ENCODE results near the gene ABCC5. TPM values are rescaled to one million over a fixed set of nuclear protein-coding genes. Genes with fewer than 3 reads are reported as not detected.

Gene ABCC5
- total RNA-seq, 1 experiment from 2014 or later, result 9.6 TPM

DNA sequence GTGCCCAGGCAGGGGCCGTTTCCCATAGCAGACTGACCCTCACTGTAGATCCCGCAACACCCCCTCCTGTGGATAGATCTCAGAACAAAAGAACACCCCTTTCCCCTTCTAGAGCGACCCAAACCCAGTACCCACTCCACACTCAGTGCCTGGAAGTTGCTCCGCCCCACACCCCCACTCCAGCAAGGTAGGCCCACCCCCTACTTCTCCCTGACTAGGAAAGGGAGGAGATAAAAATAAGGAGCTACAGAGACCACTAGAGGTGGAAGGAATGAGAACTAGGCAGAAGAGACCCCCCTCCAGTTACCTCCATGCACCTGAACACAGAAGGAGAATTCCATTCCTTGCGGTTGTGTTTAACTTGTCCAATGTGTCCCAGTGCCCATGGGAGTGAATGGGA lies 102.8 kb downstream of the ABCC5 start:
- Histone ChIP-seq H3K4me3 (no peak overlapping the region), H3K27me3 (replicated peaks) (no peaks in the 10 kb centered on the region), H3K36me3 (peaks cover 3% of the 10 kb centered on the region; the same call in 1 of the 2 replicates), H3K4me1 (replicated peaks) (no peaks in the 10 kb centered on the region), H3K27ac (no peak overlapping the region), H3K9me3 (replicated peaks) (no peaks in the 10 kb centered on the region)
- no peak for DNase-seq (ENCODE audit: low read depth in 1 of 2, low spot score in 2 of 2)

DNA sequence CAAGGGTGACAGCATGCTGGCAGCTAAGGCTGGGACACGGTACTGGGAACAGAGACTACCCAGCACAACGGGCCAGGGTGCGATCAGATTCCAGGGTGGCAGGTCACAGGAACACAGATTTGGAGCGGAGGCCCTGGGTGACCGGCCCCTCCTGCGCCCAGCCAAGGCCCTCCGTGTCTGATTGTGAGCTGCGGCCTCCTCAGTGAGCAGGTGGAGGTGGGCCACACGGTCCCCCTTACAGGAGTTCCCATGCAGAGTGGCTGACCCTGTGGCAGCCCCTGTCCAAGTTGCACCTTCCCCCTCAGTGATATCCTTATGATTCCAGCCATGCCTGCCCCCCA lies 104.1 kb downstream of the ABCC5 start:
- H3K27ac ChIP-seq, result no peak overlapping the region

DNA sequence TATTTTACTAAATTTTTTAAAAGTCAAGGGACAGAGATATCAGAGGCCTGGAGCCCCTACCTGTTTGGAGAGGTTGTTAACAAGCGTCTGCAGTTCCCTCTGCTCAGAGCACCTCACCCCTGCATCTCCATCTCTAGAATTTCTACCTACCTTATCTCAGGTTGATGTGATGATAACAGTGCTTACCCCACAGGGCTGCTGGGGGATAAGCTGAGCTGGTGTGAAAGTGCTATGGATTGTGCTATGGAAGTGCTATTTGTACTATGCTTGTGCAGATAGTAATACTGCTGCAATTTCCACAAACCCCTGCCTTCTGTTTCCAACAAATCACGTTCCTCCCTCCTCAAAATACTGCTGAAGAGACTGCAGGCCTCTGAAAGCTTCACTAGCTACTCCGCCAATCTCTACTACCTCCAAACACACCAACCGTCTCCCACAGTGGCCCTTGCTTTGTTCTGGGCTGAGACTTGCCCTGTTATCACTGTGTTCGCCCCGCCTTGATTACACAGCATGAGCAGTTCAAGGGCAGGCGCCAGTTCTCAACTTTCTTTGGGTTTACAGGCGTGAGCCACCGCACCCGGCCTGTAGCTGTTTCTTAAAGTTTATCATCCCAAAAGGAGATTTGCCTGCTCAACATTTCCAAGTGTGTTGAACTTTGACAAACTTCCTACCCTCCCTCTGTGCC lies 104.6 kb downstream of the ABCC5 start:
- no peak overlapping the region for H3K27ac ChIP-seq
- no peak overlapping the region for H3K4me3 ChIP-seq
- no peaks in the 10 kb centered on the region for H3K4me1 ChIP-seq (replicated peaks)
- H3K36me3 ChIP-seq, result no peaks in the 10 kb centered on the region
- no peaks in the 10 kb centered on the region for H3K9me3 ChIP-seq (replicated peaks)
- no peak for DNase-seq (ENCODE audit: low read depth in 1 of 2, low spot score in 2 of 2)
- no peaks in the 10 kb centered on the region for H3K27me3 ChIP-seq (replicated peaks)

More for the DNA sequence above, 104.1 kb downstream of the ABCC5 start:
- no peaks in the 10 kb centered on the region for H3K4me1 ChIP-seq (replicated peaks)
- H3K27me3 ChIP-seq (replicated peaks), result no peaks in the 10 kb centered on the region
- H3K36me3 ChIP-seq, result no peaks in the 10 kb centered on the region
- H3K9me3 ChIP-seq (replicated peaks), result no peaks in the 10 kb centered on the region
- no peak overlapping the region for H3K4me3 ChIP-seq
- DNase-seq (ENCODE audit: low read depth in 1 of 2, low spot score in 2 of 2), result no peak

DNA sequence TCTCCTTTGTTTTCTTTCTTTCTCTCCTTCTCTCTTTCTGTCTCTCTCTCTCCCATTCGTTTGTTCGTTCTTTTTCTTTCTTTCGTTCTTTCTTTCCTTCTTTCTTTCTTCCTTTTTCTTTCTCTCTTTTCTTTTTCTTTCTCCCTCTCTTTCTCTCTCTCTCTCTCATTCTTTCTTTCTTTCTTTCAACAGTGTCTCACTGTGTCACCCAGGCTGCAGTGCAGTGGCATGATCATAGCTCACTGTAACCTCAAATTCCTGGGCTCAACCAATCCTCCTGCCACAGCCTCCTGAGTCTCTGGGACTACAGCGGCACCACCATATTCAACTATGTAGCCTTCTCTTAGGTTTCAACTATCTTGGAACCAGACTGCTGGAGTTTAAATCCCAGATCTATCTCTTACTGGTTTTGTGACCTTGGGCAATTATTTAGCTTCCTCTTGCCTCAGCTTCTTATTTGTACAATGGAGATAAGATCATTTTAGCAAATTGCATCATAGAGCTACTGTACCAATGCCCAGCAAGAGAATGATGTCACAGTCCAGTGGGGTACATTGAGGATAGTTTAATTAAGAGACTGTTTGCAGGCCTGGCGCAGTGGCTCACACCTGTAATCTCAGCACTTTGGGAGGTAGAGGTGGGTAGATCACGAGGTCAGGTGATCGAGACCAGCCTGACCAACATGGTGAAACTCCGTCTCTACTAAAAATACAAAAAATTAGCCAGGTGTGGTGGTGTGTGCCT lies 105.7 kb downstream of the ABCC5 start:
- Histone ChIP-seq H3K4me3 (no peak overlapping the region), H3K36me3 (no peaks in the 10 kb centered on the region), H3K27me3 (replicated peaks) (no peaks in the 10 kb centered on the region), H3K9me3 (replicated peaks) (no peaks in the 10 kb centered on the region), H3K4me1 (replicated peaks) (no peaks in the 10 kb centered on the region), H3K27ac (no peak overlapping the region)
- no peak for DNase-seq (ENCODE audit: low read depth in 1 of 2, low spot score in 2 of 2)

DNA sequence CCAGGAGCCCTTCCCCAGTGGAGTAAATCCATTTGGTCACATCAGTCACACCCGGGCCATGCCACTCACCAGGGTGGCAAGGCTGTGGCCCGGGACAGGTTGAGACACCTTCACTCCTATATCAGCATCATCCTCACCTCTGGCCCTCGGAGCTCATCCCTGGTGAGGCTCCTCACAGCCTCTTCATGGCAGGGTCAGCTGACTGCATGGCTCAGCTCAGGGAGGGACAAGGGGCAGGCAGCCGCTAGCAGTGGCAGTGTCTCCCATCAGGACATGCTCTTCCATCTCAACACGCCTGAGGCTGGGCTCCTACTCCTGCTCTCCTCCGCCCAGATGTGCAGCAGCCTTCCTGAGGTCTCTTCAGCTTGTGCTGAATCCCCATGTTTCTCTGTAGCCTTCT lies 106.6 kb downstream of the ABCC5 start:
- Histone ChIP-seq H3K4me3 (no peak overlapping the region), H3K27me3 (replicated peaks) (no peaks in the 10 kb centered on the region), H3K27ac (no peak overlapping the region), H3K4me1 (replicated peaks) (no peaks in the 10 kb centered on the region), H3K9me3 (replicated peaks) (no peaks in the 10 kb centered on the region), H3K36me3 (no peaks in the 10 kb centered on the region)
- DNase-seq (ENCODE audit: low read depth in 1 of 2, low spot score in 2 of 2), result no peak

DNA sequence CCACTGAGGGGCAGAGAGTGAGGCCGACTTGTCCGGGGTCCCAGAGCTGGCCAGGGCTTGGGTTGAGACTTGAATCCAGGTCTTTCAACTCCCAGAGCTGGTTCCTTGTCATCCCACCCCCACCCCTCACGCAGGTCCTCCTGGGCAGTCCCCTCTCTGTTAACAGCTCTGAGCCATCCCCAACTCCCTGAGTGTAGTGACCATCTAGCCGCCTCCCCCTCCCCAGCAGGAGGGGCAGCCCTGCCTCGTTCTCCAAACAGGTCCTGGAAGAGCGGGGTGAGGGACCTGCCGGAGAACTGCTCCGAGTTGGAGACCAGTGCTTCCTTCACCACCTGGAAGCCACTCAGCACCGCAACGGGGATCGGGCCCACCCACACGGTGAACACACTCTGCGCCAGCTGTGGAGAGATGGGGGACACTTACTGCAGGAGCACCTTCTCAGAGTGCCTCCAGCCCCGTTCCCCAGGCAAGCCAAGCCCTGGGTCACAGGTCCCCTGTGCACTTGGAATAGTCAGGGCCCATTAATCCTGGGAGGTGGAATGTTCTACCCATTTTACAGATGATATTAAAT lies 108.6 kb downstream of the ABCC5 start:
- Histone ChIP-seq H3K36me3 (no peaks in the 10 kb centered on the region), H3K27me3 (replicated peaks) (no peaks in the 10 kb centered on the region), H3K27ac (no peak overlapping the region), H3K9me3 (replicated peaks) (no peaks in the 10 kb centered on the region), H3K4me3 (no peak overlapping the region), H3K4me1 (replicated peaks) (no peaks in the 10 kb centered on the region)
- no peak for DNase-seq (ENCODE audit: low read depth in 1 of 2, low spot score in 2 of 2)

DNA sequence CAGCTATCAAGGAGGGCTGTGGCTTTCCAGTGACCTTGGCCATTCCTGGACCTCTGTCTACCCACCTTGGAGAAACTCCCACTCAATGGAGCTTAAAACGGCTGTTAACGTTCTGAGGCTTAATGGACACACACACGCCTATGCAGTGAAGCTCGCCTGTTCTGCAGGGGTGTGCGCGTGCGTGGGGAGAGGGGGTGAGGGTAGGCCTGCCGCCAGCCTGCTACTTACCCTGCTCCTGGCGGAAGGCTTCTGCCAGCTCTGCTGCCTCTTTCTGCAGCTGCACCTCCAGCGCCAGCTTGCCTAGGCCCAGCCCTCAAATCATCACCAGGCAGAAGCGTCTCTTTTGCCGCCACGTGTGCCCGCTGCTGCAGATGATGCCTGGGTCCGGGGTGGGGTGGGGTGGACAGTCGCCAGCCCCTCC lies 109.8 kb downstream of the ABCC5 start:
- H3K27ac ChIP-seq, result no peak overlapping the region
- no peak for DNase-seq (ENCODE audit: low read depth in 1 of 2, low spot score in 2 of 2)

DNA sequence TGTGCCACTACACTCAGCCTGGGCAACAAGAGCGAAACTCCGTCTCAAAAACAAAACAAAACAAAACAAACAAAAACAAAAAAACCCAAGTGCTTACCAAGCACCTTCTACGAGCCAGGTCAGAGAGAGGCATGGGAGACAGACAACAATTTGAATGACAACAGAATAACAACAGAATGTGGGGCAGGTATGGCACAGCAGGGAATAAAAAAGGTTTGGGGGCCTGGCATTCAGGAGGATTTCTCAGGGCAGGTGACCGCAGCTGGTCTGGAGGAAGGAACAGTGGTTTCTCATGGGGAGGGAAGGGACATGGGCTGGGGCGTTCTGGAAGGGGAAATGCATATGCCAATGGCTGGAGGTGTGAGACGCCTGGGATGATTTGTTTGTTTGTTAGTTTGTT lies 110.5 kb downstream of the ABCC5 start:
- Histone ChIP-seq H3K9me3 (replicated peaks) (no peaks in the 10 kb centered on the region), H3K27me3 (replicated peaks) (peaks cover 6% of the 10 kb centered on the region), H3K36me3 (no peaks in the 10 kb centered on the region), H3K27ac (no peak overlapping the region), H3K4me1 (replicated peaks) (no peaks in the 10 kb centered on the region), H3K4me3 (no peak overlapping the region)
- no peak for DNase-seq (ENCODE audit: low read depth in 1 of 2, low spot score in 2 of 2)

More for the DNA sequence above, 109.8 kb downstream of the ABCC5 start:
- Histone ChIP-seq H3K36me3 (no peaks in the 10 kb centered on the region), H3K27me3 (replicated peaks) (no peaks in the 10 kb centered on the region), H3K4me1 (replicated peaks) (no peaks in the 10 kb centered on the region), H3K9me3 (replicated peaks) (no peaks in the 10 kb centered on the region), H3K4me3 (no peak overlapping the region)

DNA sequence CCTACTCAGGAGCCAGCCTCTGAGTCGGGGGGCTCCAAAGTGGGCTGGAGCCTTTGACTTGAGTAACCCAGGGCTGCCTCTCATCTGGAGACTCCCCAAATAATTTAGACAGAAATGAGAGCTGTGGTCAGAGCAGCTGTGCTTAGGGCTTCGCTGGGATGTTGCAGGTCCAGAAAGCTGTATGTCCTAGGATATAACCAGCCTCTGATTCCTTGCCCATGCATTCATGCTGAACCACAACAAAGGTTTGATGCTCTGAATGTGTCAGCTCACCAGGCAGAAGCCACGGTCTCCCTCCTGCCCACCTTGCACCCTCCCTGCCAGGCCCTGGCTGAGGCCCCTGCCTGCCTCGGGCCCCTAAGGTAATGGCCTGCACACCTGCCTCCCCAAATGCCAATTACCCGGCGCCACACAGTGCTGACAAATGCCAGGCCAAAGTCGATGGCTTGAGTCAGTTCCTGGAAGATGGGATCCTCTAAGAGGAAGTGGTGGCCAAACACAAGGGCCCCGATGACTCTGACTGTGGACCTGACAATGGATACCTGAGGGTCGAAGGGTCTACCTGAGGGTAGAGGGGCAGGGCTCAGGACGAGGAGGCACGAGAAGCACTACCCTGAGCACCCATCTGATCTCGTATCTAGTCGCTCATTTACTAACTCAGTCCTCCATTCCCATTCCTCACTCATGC lies 111.3 kb downstream of the ABCC5 start:
- H3K9me3 ChIP-seq (replicated peaks), result no peaks in the 10 kb centered on the region
- no peak for DNase-seq (ENCODE audit: low read depth in 1 of 2, low spot score in 2 of 2)
- H3K27me3 ChIP-seq (replicated peaks), result peaks cover 6% of the 10 kb centered on the region
- no peak overlapping the region for H3K27ac ChIP-seq
- no peaks in the 10 kb centered on the region for H3K36me3 ChIP-seq
- no peak overlapping the region for H3K4me3 ChIP-seq
- no peaks in the 10 kb centered on the region for H3K4me1 ChIP-seq (replicated peaks)

DNA sequence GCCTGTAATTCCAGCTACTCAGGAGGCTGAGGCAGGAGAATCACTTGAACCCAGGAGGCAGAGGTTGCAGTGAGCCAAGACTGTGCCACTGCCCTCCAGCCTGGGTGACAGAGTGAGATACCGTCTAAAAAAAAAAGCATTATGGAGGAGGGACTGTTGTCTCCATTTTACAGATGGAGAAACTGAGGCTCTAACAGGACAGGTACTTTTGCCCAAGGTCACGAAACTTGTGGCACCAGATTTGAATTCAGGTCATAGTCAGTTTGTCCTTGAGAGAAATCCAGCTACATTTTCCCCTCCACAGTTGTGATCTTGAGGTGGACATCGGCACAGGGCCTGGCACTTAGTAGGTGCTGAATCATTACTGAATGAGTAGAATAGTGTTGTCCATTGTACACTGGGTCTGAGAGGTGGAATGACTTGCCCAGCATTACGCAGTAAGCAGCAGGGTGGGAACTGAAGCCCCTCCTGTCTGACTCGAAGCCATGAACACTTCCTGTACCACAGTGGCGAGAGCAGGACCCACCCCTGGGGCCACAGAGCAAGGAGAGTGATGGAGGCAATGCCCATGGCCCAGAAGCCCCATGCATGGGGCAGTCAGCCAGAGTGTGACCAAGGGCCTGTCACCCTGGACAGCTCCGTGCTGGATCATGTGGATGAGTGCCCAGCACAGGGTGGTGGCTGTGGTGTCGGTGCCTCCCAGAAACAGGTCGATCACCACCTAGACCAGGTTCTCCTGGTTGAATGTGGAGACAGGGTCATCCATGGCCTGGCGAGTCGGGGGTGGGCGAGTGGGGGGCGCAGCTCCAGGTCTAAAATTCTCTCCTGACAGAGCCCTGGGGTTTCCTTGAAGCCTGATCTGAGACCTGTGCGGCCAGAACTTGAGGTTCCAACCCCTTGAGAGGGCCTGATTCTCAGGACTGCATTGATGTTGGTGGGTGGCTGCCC lies 112.6 kb downstream of the ABCC5 start:
- no peak for DNase-seq (ENCODE audit: low read depth in 1 of 2, low spot score in 2 of 2)
- Histone ChIP-seq H3K36me3 (no peaks in the 10 kb centered on the region), H3K4me3 (no peak overlapping the region), H3K9me3 (replicated peaks) (no peaks in the 10 kb centered on the region), H3K27me3 (replicated peaks) (peaks cover 6% of the 10 kb centered on the region), H3K4me1 (replicated peaks) (no peaks in the 10 kb centered on the region), H3K27ac (no peak overlapping the region)

DNA sequence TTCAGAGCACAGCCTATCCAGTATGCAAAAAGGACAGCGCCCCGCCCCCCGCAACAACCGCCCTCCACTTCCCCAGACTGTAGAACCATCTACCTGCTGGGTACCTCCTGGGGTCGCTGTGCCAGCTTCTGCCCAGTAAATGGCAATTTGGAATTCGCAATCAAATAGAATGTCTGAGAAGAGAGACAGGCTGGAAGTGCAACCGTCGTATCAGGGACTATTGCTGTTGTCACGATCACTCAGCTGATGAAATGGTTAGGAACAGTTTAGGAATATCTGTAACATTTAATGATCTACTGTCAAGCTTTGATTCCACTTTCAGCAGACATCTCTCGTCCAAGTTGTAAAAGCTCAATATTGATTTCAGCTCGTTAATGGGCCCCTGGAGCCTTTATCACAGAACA lies 119.7 kb downstream of the ABCC5 start:
- Histone ChIP-seq H3K4me3 (no peak overlapping the region), H3K9me3 (replicated peaks) (no peaks in the 10 kb centered on the region), H3K27ac (no peak overlapping the region), H3K27me3 (replicated peaks) (peaks cover 14% of the 10 kb centered on the region), H3K4me1 (replicated peaks) (no peaks in the 10 kb centered on the region), H3K36me3 (no peaks in the 10 kb centered on the region)
- DNase-seq (ENCODE audit: low read depth in 1 of 2, low spot score in 2 of 2), result no peak

DNA sequence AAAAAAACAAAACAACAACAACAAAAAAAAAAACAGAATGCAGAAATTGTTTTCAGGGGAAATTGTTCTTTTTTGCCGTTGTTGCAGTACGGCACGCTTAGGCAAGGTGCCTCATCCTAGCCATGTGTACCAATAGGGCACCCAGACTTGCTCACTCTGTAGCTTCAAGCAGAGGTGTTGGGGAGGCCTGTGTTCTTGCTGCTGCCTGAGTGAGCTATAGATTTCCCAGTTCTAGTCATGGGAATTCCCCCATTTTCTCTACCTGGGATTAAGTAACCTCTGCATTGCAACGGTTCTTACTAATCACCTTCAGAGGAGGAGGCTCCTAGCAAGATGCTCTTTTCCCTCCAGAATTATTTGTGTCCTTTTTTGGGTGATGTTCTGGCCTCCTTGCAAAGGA lies 120.1 kb downstream of the ABCC5 start:
- peaks cover 12% of the 10 kb centered on the region for H3K27me3 ChIP-seq (replicated peaks)
- no peaks in the 10 kb centered on the region for H3K36me3 ChIP-seq
- no peak overlapping the region for H3K4me3 ChIP-seq
- no peaks in the 10 kb centered on the region for H3K9me3 ChIP-seq (replicated peaks)
- H3K4me1 ChIP-seq (replicated peaks), result no peaks in the 10 kb centered on the region
- H3K27ac ChIP-seq, result no peak overlapping the region
- DNase-seq (ENCODE audit: low read depth in 1 of 2, low spot score in 2 of 2), result no peak

DNA sequence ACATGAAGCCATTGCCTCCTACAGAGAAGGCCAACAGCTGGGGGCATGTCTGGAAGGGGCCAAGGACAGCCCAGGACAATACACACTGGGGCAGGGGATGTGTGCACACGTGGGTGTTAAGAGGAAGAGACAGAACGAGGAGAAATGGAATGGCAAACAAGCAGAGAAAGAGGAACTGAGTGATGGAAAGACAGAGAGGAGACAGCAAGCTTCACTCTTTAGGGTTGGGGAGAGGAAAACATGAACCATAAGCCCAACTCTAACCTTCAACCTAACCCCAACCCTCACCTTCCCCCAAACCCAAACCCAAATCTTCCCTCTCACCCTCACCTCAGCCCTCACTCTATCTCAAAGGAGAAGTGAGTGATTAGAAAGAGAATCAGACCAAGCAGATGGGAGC lies 121.1 kb downstream of the ABCC5 start:
- Histone ChIP-seq H3K9me3 (replicated peaks) (no peaks in the 10 kb centered on the region), H3K27ac (no peak overlapping the region), H3K27me3 (replicated peaks) (peaks cover 10% of the 10 kb centered on the region; the same call in 1 of the 2 replicates), H3K4me1 (replicated peaks) (no peaks in the 10 kb centered on the region), H3K4me3 (no peak overlapping the region), H3K36me3 (no peaks in the 10 kb centered on the region)
- no peak for DNase-seq (ENCODE audit: low read depth in 1 of 2, low spot score in 2 of 2)

All from SJSA1 (cell line).